ENCODE data around the gene OR6C68. TPM values are rescaled to one million over a fixed set of nuclear protein-coding genes. Genes with fewer than 3 reads are reported as not detected.
"Not testable (repeated sequence)": the region's sequence is repeated elsewhere in the genome, so short reads cannot be mapped to it uniquely, and the experiment has no call there.

The OR6C68 gene
- total RNA-seq: not detected in 2 replicates
- polyA plus RNA-seq (2012): not detected

DNA sequence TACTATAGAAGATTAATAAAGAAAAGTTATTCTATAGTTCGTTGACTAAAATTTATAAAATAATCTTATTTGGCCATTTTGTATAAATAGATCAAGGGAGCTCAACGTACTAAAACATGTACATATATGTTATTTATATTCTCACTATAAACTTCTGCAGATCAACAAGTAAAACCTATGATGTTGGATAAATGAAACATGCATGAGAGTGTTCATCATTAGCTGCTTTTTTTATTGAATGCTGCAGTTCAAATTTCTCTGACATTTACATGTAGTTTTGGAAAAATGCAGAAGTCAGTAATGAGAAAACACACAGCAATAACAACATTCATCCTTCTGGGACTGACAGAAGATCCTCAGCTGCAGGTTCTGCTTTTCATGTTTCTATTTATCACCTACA is at the start of gene OR6C68:
Gene OR6C68, plus strand, starts transcription at position 301 of the 400 bp plus-strand sequence. Its CDS starts 0 bp downstream, at position 301.
- no peak for DNase-seq (ENCODE audit: low read depth)

DNA sequence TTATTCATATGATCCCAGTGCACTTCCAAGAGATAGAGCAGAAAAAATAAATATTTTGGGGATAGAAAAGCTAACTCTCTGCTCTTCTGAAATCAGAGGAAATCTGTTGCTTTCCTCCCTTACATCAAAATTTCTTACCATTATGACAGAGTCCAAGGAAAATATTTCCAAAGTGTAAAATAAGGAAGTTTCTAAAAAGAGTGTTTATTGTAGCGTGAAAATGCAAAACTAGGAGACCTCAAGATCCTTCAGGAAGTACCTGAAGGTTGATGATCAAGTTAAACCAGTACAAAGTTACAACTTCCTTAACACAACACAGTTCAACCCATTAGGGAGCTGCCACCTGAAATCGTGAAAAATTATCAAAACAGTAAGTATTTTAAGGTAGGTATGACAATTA is 48.4 kb upstream of the OR6C68 start, which contains the start of gene OR6C2:
Gene OR6C2, plus strand, starts transcription at position 301 of the 400 bp plus-strand sequence. CDS start 8,138 bp downstream, outside the sequence.
- no peak for DNase-seq (ENCODE audit: low read depth)

GRCh38 chr12:55445357-55445756 is 46.8 kb upstream of the OR6C68 start:
- DNase-seq (ENCODE audit: low read depth): no peak

DNA sequence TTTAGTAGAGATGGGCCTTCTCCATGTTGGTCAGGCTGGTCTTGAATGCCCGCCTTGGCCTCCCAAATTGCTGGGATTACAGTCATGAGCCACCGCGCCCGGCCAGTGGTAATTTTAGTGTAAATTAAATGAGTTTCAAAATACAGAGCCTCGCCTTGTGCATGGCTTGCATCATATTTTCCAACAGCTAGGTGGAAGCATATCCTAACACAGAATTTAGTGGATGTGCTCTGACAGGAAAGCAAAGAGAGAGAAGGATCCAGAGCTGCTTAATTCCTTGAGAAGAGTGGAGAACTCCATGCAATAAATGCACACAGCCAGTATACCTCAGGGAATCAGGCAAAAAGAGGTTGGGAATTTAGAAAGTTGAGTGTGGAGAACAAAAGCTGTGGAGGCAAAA is 45.9 kb upstream of the OR6C68 start:
- no peak for DNase-seq (ENCODE audit: low read depth)

- no peak for DNase-seq (ENCODE audit: low read depth)
These were observed 43.4 kb upstream of the OR6C68 start for GRCh38 chr12:55448825-55449224.

DNA sequence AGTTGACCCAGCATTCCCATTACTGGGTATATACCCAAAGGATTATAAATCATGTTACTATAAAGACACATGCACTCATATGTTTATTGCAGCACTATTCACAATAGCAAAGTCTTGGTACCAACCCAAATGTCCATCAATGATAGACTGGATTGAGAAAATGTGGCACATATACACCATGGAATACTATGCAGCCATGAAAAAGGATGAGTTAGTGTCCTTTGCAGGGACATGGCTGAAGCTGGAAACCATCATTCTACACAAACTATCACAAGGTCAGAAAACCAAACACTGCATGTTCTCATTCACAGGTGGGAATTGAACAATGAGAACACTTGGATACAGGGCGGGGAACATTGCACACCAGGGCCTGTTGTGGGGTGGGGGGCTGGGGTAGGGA is 27.3 kb upstream of the OR6C68 start:
- not testable (repeated sequence) for DNase-seq (ENCODE audit: low read depth)

DNA sequence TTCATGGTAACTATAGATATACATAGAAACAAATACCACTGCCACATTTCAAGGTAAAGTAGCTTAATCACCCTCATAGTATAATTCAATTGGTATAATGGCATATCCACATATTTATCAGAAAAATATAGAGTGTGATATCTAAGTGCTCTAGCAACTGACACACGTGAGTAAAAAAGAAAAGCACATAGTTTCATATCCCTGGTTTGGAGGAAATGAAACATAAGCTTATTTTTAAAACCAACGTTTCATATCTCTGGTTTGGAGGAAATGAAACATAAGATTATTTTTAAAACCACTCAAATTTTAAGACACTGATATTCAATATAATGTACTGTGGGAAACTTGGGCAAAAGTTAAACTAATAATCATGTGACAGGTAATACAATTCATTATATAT is 24.3 kb upstream of the OR6C68 start:
- no peak for DNase-seq (ENCODE audit: low read depth)

- DNase-seq (ENCODE audit: low read depth): no peak
These were observed 22.9 kb upstream of the OR6C68 start for GRCh38 chr12:55469291-55469690.

GRCh38 chr12:55470088-55470829 is 21.9 kb upstream of the OR6C68 start, which contains the start of gene OR6C70:
Gene OR6C70 (minus strand): TSS chr12:55470138. CDS start chr12:55470138, 0 bp downstream.
- DNase-seq (ENCODE audit: low read depth): no peak

DNA sequence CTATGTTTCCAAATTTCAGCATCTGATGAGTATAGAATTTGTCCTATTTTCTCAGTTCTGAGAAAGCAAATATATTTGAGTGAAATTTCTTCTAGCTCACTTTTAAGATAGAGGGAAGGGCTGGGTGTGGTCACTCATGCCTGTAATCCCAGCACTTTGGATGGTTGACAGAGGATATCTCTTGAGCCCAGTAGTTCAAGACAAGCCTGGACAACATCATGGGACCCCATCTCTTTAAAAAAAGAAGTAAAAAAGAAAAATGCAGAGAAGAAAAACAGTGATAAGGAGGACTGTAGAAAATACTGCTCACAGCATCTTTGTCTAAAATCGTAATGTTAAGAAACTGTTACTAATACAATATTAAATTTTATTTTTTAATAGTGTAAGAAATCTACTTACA is 19.9 kb upstream of the OR6C68 start:
- DNase-seq (ENCODE audit: low read depth): no peak

GRCh38 chr12:55479136-55479535 is 13.0 kb upstream of the OR6C68 start:
- not testable (repeated sequence) for DNase-seq (ENCODE audit: low read depth)

DNA sequence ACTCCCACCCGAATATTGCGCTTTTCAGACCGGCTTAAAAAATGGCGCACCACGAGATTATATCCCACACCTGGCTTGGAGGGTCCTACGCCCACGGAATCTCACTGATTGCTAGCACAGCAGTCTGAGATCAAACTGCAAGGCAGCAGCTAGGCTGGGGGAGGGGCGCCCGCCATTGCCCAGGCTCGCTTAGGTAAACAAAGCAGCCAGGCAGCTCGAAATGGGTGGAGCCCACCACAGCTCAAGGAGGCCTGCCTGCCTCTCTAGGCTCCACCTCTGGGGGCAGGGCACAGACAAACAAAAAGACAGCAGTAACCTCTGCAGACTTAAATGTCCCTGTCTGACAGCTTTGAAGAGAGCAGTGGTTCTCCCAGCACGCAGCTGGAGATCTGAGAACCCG is 7.9 kb upstream of the OR6C68 start:
- not testable (repeated sequence) for DNase-seq (ENCODE audit: low read depth)

DNA sequence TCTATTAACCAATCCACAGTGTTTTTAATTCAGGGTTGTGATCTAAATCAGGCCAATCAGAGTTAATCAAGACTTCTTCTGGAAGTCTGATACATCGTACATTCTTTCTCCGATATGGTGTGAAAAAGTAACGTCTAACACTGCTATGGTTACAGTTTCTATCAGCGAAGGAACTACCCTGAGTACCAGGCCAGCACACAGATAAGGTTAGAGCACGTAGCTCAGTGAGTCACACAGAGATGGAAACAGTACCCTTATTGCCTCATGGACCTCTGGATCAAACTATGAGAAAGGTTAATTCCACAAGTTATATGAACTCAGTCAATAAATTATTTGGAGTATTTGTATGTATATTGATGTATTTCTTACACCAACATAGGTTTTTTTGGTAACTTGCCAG is 3.3 kb downstream of the OR6C68 start:
- DNase-seq (ENCODE audit: low read depth): no peak

- no peak for DNase-seq (ENCODE audit: low read depth)
These were observed 7.1 kb downstream of the OR6C68 start for GRCh38 chr12:55499231-55499630.

DNA sequence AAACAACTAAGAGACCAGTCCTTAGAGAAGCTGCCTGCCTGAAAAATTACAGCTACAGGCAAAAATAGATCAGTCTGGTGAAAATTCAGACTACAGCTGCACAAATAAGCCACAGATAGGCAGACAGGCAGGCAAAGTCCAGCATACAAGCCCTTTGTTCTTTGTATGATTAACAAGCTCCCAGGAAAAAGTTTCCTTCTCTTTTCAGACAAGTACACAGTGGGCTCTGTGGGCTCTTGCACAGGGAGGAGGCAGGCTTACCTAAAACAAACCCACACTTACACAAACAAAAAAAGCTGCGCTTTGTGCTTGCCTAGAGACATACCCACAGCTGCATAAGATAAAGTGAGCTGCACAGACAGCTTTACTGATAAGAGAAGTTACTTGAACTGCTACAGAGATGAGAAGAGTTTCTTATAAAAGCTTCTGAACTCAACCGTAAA is 7.7 kb downstream of the OR6C68 start:
- no peak for DNase-seq (ENCODE audit: low read depth)

- no peak for DNase-seq (ENCODE audit: low read depth)
These were observed 9.4 kb downstream of the OR6C68 start for GRCh38 chr12:55501601-55502000.

DNA sequence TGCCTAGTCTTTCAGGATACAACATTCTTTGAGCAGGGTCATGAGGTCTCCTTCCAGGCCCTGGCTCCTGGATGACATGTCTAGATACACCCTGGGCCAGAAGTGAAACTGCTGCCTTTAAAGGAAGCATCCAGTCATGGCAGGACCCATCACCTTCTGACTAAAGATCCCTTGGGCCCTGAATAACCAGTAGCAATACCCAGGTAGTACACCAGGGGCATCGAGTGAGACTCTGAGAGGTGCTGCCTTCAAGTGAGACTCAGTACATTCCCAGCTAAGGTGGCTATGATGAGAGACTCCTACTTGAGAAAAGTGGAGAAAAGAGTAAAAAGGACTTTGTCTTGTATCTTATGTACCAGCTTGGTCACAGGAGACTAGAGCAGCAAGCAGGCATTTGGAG is 23.5 kb downstream of the OR6C68 start:
- DNase-seq (ENCODE audit: low read depth): no peak

DNA sequence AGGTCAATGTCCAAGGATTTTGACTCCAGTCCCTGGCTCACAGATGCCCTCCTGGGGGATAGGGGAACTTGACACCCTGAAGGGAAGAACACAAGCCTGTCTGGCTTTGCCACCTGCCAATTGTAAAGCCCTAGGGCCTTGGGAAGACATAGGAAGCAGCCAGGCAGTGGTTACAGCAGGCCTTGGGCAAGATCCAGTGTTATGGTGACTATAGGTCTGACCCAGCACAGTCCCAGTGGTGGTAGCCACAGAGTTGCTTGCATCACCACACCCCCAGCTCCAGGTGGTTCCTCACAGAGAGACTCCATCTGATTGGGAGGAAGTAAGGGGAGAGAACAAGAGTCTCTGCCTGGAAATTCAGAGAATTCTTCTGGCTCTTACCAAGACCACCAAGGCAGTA is 24.2 kb downstream of the OR6C68 start:
- no peak for DNase-seq (ENCODE audit: low read depth)

Other genes with a start within 250 kb of the OR6C68 start
- not detected in 2 replicates for gene OR6C74, start 247.8 kb upstream of the OR6C68 start, total RNA-seq
- not detected in 2 replicates for gene OR6C6, start 195.8 kb upstream of the OR6C68 start, total RNA-seq
- gene OR6C1, start 178.0 kb upstream of the OR6C68 start, total RNA-seq: not detected in 2 replicates
- gene OR6C3, start 161.6 kb upstream of the OR6C68 start, total RNA-seq: not detected in 2 replicates
- not detected in 2 replicates for gene OR6C75, start 129.4 kb upstream of the OR6C68 start, total RNA-seq
- not detected in 2 replicates for gene OR6C65, start 91.8 kb upstream of the OR6C68 start, total RNA-seq
- not detected in 2 replicates for gene OR6C76, start 66.1 kb upstream of the OR6C68 start, total RNA-seq
- gene OR6C2, start 48.3 kb upstream of the OR6C68 start, total RNA-seq: not detected in 2 replicates
- not detected in 2 replicates for gene OR6C70, start 22.2 kb upstream of the OR6C68 start, total RNA-seq
- not detected in 2 replicates for gene OR6C4, start 57.2 kb downstream of the OR6C68 start, total RNA-seq
- gene OR2AP1, start 80.1 kb downstream of the OR6C68 start, total RNA-seq: not detected in 2 replicates
- not detected in 2 replicates for gene OR10P1, start 144.5 kb downstream of the OR6C68 start, total RNA-seq
- gene ITGA7, start 215.5 kb downstream of the OR6C68 start, total RNA-seq: 1,498 and 1,557 TPM in 2 replicates
- gene BLOC1S1, start 223.7 kb downstream of the OR6C68 start, total RNA-seq: 104 and 106 TPM in 2 replicates
- gene RDH5, start 228.0 kb downstream of the OR6C68 start, total RNA-seq: 457 and 673 TPM in 2 replicates
- gene CD63, start 236.6 kb downstream of the OR6C68 start, total RNA-seq: 2,565 and 2,632 TPM in 2 replicates

All from myocyte (in vitro differentiated cells).